ENCODE measurements around the gene WDR64.
"Not testable (repeated sequence)": the region's sequence is repeated elsewhere in the genome, so short reads cannot be mapped to it uniquely, and the experiment has no call there.

The WDR64 gene

GRCh38 chr1:241744591-241744990 is 92.5 kb downstream of the WDR64 start:
- DNase-seq, result no peak

GRCh38 chr1:241747992-241748391 is 95.9 kb downstream of the WDR64 start:
- DNase-seq, result no peak

DNA sequence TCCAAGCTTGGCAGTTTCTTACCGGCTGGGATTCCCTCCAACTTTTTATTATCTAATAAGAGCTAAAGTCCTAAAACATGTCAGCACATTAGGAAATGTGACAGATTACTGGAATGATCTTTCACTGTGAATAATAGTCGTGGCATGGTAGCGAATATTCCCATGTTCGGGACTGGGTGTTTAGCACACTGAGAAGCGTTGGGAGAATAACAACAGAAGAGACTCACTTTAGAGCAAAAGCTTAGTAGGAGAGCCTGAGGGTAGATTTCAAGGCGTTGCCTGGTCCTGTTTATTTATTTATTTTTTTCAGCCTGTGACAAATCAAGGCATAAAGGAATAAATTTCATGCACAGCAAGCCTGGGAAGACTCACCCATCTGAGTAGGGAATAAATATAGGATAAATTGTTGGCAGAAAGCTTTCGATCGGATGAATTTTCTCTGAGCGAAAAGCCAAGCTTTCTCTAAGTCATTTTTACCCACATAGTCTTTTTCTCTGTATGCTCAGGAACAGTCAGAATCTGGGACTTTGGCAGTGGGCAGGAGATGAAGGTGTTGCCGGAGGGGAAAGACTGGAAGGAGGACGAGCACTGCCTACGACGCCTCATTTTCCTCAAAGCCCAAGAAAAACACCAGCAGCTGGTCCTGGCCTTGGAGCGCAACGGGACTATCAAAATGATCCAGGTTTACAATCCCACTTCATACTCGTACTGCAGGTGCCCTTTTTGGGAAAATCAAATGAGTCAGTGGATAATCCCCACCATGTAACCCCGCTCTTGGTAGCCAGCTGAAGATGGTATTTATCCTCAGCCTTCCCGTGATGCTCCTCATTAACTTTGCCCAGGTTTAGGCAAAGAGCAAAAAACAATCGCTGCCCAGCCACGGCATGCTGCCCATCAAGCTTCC is 97.2 kb downstream of the WDR64 start:
- no peak for DNase-seq

- DNase-seq, result no peak
Measured at GRCh38 chr1:241749945-241750695, 98.0 kb downstream of the WDR64 start.

GRCh38 chr1:241751524-241751923 is 99.4 kb downstream of the WDR64 start:
- no peak for DNase-seq

DNA sequence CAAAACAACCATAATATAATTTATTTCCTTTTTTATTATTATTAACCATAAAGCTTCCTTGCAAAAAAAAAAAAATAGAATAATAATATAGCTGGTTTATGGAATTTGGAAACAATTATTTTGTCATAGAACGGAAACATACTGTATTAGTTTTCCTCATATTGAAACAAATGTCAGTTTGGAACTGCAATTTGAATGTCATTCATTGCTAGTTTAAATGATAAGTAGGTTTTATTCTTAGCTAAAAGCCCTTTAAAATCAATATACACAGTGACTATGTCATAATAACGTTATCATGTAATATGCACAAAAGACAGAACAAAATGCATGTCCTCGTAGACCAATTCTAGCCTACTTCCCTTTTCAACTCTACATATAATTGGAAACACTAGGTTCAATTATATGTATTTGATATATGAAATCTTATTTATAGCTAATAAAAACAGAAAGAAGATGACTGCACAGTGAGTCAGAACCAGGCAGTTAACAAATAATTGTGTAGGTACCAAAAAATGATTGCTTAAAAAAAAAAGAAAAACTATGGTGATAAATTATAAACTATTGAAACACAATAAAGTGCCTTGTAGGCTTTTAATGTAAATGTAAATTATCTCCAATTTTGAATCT is 110.7 kb downstream of the WDR64 start:
- no peak for DNase-seq

DNA sequence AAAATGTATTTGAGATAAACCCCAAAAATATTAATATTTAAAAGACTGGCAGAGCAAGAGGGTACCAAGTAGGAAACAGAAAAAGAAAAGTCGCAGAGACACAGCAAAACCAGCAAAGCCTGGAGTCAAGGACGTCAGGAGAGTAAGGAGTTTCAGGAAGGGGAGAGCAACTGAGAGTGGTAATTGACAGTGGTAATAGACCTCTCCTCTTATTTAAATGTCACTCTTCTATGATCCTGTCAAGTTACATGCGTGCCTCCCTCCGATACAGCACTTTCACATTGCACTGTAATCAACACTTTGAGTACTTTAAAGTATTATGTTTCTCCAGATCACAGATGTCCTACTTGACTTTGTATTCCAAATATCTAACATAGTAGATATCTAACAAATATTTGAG is 113.3 kb downstream of the WDR64 start:
- no peak for DNase-seq

GRCh38 chr1:241767737-241768136 is 115.7 kb downstream of the WDR64 start:
- no peak for DNase-seq

DNA sequence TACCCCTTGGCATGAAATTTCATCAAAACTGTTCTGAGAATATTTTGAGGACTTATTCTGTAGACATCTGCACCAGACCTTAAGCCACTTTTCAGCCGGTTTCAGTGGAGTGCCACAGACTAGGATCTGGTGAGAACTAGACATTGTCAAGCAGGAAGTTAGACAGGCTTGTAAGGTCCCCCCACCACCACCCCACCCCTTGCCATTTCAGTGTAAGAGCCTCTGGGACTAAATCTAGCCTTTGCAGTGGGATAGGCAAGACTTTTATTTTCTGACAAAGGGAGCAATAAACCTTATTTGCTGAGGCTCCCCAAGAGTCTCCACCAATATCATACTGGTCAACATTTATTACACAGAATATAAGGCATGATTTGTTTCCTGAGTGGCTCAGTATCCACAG is 118.0 kb downstream of the WDR64 start:
- no peak for DNase-seq

DNA sequence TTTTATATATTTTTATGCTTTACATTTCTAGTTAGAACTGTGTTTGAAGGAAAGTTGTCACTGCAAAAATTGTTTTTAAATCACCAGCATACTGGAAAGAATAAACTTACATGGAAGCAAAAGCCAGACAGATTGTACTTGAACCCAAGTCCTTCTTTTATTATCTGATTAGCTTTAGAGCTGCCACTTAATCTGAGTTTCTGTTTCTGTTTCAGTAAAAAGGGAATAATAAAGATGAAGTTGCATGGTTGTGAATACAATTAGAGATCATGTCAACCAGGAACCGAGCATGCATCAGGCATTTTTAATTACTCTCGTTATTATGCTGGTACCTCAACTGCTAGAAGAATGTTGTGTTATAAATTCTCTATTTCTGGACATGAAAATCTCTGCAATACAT is 119.0 kb downstream of the WDR64 start:
- DNase-seq, result no peak

DNA sequence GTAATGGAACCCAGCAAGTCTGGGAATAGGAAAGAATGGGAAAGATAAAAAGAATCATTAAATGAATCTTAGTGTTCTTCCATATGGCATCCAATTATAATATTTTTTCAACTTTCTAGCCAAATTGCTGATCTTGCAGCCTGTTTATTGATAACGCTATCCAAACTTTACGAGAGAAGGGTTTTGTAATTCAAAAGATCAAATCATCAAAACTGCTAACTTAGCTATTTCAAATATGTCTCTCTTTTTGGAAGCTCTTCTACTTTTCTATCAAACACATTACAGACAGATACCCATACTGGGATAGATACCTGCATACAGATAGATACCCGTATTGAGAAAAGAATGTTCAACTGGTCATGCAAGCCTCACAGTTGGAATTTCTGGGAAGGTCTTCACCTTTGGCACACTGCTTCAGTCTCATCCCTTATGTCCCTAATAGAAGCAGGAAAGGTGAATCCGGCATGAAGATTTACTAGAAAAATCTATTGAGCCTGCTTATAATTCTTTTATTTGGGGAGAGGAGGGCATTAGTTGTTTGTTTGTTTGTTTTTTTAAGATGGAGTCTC is 120.9 kb downstream of the WDR64 start:
- no peak for DNase-seq

- DNase-seq, result no peak
Measured at GRCh38 chr1:241773991-241774390, 121.9 kb downstream of the WDR64 start.

- no peak for DNase-seq
Measured at GRCh38 chr1:241775021-241775420, 122.9 kb downstream of the WDR64 start.

DNA sequence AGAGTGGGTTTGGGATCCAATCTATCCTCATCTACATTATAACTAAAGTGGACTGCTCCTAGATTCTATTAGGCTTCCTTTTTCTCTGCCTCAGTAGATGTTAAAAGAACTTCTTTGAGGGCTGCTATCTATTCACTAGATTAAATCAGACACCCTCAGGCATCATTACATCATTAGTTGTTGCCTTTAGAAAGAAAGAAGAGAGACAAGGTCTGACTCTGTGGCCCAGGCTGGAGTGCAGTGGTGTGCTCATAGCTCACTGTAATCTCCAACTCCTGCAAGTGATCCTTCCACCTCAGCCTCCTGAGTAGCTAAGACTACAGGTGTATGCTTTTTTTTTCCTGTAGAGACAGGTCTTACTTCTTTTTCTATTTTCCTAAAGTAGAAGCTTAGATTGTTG is 124.8 kb downstream of the WDR64 start:
- no peak for DNase-seq

- no peak for DNase-seq
Measured at GRCh38 chr1:241778117-241778516, 126.0 kb downstream of the WDR64 start.

DNA sequence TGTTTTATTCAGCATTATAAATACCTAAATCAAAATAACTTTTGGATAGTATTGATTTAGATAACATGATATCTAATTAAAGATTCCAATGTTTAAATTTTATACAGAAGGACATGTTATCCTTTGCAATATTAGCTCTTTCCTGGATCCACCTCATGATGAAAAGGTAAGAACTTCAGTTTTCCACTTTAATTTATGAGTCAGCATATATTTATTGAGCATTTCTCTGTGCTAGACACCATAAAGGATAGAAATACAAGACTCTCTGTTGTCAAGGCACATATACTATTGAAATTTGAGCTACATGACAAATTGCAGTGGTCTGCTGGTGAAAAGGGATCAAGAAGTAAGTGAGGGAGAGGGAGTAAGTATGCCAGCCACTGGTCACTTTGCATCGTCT is 127.8 kb downstream of the WDR64 start:
- no peak for DNase-seq

DNA sequence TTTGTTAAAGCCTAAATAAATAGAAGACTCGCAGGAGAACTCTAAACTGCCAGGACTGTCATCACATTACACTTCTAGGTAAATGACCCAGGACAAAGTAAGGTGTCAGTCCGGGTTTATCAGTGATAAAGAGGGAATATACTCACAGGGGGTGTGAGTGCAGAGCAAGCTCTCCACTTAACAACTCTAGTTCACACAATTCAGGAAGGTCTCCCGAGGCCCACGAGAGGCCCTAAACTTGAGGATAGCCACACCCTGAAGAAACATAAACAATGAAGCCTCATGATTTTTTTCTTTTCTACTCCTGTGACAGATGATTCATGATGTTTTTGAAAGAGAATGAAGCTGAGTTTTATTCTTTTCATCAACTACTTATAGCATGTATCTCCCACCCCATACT is 130.3 kb downstream of the WDR64 start:
- no peak for DNase-seq

GRCh38 chr1:241787691-241788090 is 135.6 kb downstream of the WDR64 start:
- no peak for DNase-seq

DNA sequence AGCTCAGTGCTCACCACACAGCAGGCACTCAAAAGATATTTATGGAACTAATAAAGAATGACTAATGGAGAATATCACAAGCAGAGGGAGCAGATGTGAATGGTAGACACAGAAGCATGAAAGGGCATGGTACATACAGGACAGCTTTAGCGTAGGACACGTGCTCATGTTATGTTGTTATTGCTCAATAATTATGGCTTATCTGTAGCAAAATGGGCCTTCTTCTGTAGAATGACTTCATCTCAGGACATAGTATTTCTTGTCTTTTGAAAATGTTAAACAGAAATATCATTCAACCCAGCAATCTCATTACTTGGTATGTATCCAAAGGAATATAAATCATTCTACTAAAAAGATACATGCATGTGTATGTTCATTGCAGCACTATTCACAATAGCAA is 137.0 kb downstream of the WDR64 start:
- DNase-seq, result no peak

DNA sequence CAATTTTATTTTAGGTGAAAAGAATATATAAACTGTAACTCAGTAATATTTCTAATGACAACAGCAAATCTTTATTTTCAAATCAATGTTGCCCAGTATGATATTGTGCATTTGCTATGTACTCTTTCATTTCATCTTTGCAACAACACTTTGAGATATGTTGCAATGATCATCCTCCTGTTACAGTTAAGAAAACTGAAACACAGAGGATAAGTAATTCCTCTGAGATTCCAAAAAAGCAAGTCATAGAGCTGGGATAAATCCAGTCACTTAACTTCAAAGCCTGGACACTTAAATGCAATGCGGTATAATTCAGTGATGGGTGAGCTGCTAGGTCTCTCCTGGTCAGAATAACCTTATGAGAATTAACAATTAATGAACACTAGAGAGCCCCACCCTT is 147.3 kb downstream of the WDR64 start:
- DNase-seq, result no peak

GRCh38 chr1:241800640-241801039 is 148.6 kb downstream of the WDR64 start:
- DNase-seq, result no peak

DNA sequence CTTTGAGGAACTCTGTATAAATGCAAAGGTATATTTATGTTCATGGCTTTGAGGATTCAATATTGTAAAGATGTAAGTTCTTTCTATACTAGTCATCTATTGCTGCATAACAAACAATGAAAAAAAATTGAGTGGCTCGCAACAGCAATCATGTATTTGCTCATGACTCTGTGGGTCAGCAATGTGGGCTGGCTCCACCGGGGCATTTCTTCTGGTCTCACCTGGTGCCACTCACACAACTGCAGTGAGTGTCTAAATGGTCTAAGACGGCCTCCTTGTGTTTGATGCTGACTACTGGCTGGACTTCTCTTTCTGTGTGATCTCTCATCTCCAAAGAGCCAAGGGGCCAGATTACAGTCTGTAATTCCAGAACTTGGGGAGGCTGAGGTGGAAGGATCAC is 150.8 kb downstream of the WDR64 start:
- no peak for DNase-seq

DNA sequence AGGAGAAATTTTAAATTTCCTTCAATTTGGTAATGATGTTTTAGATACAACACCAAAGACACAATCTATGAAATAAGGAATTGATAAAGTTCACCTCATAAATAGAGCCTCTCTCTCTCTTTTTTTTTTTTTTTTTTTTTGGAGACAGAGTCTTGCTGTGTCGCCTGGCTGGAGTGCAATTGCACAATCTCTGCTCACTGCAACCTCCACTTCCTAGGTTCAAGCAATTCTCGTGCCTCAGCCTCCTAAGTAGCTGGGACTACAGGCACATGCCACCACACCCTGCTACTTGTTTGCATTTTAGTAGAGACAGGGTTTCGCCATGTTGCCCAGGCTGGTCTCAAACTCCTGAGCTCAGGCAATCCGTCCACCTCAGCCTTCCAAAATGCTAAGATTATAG is 152.6 kb downstream of the WDR64 start:
- not testable (repeated sequence) for DNase-seq

All from right forelimb (tissue), 1 donor.